Measurements from ENCODE around the gene CPO.

DNA sequence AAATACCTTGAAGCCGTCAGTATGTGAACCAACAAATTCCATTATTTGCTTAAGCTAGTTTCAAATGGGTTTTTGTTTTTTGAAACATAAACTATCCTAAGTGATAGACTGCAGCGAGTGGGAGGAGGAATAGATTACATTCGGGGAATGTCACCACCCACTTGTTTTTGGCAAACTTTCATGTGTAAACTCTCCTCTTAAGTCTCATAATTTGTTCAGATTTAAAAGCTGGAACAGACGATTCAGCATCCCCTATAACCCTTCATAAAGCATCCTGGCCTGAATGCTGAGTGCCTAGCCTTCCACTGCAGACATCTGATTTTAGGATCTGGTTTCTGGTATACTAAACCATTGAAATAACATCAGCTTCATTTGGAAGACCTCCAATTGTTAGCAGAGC, 51.0 kb downstream of the CPO start:
- TF ChIP-seq, protein P1, sequence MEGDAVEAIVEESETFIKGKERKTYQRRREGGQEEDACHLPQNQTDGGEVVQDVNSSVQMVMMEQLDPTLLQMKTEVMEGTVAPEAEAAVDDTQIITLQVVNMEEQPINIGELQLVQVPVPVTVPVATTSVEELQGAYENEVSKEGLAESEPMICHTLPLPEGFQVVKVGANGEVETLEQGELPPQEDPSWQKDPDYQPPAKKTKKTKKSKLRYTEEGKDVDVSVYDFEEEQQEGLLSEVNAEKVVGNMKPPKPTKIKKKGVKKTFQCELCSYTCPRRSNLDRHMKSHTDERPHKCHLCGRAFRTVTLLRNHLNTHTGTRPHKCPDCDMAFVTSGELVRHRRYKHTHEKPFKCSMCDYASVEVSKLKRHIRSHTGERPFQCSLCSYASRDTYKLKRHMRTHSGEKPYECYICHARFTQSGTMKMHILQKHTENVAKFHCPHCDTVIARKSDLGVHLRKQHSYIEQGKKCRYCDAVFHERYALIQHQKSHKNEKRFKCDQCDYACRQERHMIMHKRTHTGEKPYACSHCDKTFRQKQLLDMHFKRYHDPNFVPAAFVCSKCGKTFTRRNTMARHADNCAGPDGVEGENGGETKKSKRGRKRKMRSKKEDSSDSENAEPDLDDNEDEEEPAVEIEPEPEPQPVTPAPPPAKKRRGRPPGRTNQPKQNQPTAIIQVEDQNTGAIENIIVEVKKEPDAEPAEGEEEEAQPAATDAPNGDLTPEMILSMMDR (conservative IDR thresholded peaks at IDR 0.05; ENCODE audit: low read length) = no peak
- TF ChIP-seq EZH2phosphoT487 (IDR thresholded peaks at IDR 0.05; ENCODE audit: borderline replicate concordance, low read depth, low read length) = no peak
